DMS 273 (cell line): ENCODE data around the gene KRT85.
A peak's percentile ranks its signal among the peaks of the same experiment; 100 is the strongest.
"Not testable (repeated sequence)": the region's sequence is repeated elsewhere in the genome, so short reads cannot be mapped to it uniquely, and the experiment has no call there.

Experiments used
- DNase-seq: peaks from one replicate; lab custom pipeline; 2025; ENCODE audit not compliant: unreplicated experiment; lab: John Stamatoyannopoulos, UW

Gene KRT85

DNA sequence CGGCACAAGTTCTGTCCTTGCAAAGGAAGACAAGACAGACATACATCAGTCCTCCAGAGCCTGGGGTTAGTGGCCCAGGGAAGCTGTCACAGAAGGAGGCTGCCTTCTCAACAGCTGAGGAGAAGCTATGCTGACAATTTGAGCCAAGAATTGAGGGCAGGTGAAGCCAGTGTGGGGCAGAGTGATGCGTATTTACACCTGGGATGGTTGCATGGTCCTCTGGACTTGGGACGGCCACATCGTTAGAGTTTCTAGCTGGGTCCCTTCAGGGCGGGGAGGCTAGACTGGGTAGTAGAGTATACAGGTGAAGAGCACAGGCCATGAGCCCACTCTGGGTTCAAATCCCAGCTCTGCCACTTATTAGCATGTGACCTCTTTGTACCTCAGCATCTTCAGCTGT lies 16.5 kb downstream of the KRT85 start:
- DNase-seq = no peak

DNA sequence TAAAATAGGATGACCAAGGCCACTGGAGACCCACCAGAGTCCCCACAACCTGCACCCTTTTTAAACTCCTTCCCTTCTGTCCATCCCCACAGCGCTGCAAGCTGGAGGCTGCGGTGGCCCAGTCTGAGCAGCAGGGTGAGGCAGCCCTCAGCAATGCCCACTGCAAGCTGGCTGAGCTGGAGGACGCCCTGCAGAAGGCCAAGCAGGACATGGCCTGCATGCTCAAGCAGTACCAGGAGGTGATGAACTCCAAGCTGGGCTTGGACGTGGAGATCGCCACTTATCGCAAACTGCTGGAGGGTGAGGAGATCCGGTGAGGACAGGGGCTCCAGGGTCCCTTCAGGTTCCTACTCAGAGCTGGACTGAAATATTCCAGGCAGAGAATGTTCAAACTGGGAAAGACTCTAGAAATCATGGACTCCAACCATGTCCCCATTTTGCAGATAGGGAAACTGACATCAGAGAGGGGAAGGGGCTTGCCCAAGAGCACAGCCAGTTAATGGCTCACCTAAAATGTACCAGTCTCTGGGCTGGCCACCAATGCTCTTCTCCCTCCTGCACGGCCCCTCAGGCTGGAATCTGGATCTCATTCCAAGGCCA lies 17.2 kb downstream of the KRT85 start:
- no peak for DNase-seq

DNA sequence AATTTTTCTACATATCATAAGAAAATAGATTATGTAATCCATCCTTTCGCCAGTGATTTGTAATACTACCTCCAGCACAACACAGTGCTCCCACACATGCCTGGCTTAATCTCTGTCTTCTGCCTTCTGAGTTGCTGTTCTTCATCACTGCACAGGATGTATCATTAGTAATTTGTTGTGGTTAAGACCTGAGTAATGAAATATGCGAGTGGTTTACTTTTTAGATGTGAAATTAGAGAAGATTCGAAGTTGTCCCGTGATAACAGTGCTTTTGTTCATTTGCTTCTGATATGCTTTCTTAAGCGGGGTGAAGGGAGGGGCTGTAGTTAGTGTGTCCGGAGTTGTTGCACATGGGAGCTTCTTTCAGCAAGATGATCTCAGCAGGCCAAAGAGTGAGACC lies 18.1 kb downstream of the KRT85 start:
- no peak for DNase-seq

DNA sequence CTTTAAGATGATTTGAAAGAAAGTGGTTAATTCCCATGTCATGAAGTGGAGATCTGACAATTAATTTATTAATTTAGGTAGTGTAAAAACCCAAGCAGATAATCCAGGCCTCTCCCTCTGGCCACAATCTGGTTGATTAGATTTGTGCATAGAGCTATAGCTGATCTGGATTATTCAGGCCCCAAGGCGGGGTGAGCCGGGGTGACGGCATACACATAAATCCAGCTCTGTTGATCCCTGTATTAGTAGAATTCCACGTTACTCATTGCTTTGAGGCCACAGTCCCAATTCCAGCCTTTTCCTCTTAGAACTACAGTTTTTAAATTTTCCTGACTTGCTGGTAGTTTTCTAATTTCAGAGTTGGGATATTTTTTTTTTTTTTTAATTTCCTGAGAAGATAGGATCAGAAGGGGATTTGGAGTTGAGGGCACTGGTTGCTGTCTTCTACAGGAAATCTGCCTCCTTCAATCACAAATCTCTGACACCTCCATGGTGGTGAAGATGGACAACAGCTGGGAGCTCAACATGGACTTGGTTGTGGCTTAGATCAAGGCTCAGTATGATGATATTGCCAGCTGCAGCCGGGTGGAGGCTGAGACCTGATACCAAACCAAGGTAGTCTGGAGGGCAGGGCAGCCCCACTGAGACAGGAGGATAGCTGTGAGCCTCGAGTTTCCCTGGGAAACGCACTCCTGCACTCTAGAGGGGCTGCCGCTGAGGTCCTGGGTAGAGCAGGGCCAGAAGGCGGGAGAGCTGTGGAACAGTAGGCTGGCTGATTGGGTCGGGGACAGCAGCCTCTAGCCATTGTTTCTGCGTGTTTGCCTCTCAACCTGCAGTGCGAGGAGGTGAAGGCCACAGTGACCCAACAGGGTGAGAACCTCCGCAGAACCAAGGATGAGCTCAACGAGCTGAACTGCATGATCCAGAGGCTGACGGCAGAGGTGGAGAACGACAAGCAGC lies 19.4 kb downstream of the KRT85 start:
- no peak for DNase-seq

DNA sequence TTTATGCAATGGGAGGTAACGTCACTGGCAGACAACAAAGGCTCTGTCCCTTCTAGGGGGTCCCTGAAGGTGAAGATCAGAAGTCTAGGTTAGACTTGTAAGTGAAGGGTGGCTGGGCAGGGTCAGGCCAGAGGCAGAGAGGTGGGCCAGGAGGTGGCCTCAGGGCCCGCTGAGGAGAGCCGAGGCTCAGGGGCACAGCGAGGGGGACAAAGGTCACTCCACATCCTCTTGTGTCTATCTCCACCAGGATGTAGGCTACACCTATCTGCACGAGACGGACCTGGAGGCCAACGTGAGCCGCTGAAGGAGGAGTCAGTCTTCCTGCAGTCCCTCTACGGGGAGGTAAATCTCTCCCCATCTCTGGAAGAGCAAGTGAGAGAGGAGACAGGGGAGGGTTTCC lies 20.3 kb downstream of the KRT85 start:
- no peak for DNase-seq

DNA sequence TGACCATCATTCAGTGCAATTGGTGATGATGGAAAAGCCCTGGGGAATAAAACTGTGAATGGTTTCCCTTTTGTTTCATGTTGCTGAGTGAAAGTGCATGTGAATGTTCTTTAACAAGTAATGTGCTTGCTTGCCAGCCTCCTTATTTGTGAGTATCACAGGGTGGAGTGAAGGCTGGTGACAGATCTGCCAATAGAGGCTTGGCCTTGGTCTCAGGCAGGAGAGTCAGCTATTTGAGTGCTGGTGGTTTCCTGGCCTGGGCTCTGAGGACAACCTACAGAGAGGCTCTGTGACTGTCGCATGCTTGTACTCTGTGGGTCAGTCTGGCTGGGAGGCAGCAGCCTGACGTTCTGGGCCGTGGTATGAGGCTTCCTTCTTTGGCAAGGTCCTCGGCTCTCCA lies 20.7 kb downstream of the KRT85 start:
- DNase-seq = no peak

DNA sequence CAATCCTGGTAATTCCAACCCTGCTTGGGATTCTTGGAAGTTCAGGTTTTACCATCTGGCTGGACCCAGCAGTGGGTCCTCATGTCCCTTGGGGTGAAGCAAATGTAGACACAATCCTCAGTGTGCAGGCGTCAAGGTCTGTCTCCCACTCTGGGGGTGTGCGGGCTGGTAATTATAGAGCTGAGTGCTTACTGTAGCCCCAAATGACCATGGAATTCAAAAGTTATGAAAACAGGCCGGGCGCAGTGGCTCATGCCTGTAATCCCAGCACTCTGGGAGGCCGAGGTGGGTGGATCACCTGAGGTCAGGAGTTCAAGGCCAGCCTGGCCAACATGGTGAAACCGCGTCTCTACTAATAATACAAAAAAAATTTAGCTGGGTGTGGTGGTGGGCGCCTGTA lies 22.2 kb downstream of the KRT85 start:
- not testable (repeated sequence) for DNase-seq

DNA sequence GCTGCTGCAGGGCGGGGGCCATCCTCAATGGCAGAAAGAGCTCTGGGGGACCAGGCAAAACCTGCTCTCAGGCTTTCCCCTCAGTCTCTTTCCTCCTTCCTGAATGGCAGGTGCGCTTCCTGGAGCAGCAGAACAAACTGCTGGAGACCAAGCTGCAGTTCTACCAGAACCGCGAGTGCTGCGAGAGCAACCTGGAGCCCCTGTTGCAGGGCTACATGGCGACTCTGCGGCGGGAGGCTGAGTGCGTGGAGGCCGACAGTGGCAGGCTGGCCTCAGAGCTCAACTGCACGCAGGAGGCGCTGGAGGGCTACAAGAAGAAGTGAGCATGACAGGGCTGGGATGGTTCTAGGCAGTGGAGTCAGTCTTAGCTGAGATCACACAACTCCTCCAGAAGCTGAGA lies 23.2 kb downstream of the KRT85 start:
- no peak for DNase-seq

DNA sequence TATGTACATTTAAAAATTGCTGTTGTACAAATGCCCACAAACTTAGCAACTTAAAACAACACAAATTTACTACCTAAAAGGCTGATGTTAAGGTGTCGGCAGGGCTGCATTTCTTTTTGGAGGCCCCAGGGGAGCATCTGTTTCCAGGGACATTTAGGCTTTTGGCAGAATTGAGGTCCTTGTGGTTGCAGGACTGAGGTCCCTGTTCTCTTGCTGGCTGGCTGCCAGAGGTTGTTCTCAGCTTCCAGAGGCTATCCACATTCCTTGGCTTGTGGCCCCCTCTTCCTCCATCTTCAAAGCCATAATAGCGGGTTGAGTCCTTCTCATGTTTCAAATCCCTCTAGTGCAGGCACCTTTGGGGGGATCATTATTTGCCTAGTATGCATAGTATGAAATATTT lies 23.7 kb downstream of the KRT85 start:
- no peak for DNase-seq

DNA sequence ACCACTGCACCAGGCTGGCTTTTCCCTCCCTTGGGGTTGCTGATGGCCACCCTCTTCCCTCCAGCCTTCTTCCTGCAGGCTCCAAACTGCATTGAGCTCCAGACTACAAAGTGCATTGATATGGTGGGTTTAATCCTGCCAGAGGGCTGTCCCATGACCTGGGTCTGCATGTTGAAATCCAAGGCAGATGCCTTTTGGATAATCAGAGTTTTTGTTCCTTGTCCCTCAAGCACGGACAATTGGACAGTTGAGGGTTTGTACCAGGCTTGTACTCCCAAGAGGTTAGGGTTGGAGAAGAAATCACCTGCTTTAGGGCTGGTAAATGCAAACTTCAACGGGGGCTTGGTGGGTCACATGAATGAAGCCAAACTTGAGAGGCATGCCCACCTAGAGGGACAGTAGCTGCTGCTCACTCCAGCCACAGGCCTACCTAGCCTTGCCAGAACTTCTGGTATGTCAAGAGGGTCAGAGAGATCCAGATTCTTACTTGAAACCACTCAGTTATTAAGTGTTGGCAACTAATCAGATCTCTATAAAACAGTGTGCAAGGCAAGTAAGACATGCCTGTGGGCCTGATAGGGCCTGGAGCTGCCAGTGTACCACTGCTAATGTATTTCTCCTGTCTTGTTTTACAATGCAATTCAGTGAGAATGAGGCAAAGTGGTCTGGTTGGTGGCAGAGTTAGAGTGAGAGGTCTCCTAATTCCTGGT lies 24.3 kb downstream of the KRT85 start:
- no peak for DNase-seq

DNA sequence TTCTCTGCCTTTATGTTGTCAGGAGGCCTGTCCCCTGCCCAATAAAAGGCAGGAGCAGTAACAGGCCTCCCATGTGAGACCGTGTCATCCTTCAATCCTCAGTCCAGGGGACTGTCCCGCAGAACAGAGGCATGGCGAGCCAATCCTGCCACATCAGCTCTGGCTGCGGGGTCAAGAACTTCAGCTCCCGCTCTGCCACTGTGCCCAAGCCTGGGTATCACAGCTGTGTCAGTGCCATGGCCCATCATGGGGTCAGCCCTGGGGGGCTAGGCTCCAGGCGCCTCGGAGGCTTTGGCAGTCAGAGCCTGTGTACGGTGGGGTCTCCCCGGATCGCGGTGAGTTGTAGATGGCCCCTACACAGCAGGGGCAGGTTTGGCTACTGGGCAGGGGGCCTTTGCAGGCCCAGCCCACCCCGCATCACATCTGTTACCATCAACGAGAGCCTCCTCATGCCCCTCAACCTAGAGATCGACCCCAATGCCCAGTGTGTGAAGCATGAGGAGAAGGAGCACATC lies 26.2 kb downstream of the KRT85 start:
- DNase-seq = no peak

DNA sequence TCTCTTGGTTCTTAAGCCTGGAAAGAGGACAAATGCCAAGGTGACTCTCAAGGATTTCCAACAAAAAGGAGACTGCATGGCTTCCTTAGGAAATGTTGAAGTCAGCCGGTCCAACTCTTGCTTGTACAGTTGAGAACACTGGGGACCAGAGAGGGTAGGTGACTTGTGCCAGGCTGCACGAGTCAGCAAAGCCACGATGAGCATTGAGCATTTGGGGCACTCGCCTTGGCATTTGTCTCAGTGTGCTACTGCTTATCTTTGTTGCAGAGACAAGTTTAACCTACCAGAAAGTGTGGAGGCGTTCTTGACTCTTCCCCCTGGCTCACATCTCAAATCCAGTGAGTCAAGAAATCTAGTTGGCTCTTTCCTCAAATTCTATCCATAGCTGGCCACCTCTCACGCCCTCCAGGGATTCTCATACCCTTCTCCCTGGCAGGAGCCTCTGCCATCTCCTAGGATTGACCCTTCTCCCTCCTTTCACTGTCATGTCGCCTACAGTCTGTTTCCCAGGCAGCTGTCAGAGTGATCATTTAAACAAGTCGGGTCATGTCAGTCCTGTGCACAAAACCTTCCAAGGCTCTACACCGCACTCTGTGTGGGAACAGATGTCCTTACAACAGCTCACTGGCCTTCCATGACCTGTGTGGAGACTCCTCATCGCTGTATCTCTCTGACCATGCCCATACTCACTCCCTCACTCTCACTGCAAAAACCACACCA lies 28.9 kb downstream of the KRT85 start:
- DNase-seq = peak; percentile 73

DNA sequence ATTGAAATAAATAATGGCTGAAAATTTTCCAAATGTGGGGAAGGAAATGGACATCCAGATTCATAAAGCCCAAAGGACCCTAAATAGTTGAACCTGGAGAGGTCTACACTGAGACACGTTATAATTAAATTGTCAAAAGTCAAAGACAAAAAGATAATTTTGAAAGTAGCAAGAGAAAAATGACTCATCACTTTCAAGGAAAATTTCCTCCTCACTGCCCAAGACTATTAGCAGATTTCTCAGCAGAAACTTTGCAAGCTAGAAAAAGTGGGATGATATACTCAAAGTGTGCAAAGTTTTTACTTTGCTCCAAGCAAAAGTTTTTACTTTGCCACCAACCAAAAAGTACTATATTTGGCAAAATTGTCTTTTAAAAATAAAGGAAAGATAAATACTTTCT lies 30.2 kb downstream of the KRT85 start:
- DNase-seq = no peak

DNA sequence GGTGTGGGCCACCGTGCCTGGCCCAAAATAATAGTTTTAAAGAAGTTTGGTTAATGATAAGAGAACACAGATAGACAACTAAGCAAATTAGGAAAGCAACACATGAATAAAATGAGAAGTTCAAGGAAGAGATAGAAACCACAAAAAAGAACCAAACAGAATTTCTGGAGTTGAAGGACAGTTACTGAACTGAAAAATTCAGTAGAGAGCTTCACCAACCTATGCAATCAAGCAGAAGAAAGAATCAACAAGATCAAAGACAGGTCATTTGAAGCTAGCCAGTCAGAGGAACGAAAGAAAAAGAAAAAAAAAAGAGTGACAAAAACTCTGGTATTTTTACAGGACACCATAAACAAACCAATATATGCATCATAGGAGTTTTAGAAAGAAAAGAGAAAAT lies 30.6 kb downstream of the KRT85 start:
- DNase-seq = no peak

DNA sequence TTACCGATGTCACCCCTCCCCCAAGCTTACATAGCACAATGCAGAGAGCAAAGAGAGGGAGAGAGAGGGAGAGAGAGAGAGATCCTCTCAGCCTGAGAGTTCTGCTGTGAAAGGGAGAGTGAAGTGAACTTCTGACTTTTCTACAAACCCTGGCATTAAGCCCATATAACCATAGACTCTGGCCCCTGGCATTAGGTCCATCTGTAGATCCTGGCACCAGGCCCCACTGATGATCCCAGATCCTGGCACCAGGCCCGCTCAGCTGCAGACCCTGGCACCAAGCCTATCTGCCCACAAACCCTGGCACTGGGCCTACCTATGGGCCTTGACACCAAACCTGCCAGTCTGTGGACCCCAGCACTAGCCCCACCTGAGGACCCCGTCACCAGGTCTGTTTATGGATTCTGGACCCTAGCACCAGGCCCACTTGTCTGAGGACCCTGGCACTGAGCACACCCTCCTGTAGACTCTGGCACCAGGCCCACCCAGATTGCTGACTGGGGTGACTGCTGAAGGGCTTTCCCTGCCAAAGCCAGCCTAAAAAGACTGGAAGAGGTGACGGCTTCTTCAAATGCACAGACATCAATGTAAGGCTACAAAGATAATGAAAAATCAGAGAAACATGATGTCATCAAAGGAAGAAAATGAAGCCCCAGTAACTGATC lies 31.6 kb downstream of the KRT85 start:
- peak; percentile 93 for DNase-seq

DNA sequence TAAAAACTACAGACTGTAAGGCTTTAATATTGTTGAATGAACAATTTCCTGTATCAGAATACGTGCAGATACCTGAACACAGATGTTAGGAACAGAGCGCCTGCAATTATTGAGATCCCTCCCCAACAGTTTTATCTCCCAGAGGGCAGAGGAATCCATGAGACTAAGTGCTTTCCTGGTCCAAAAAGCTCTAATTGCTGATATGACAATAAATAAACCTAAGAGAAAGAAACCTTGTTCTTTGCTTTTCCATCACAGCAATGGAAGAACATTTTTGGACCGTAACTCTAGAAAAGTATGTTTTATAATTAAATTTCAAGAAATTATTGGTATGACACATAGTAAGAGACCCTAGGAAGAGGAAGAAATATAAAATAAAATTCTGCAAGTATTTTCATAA lies 33.1 kb downstream of the KRT85 start:
- no peak for DNase-seq

DNA sequence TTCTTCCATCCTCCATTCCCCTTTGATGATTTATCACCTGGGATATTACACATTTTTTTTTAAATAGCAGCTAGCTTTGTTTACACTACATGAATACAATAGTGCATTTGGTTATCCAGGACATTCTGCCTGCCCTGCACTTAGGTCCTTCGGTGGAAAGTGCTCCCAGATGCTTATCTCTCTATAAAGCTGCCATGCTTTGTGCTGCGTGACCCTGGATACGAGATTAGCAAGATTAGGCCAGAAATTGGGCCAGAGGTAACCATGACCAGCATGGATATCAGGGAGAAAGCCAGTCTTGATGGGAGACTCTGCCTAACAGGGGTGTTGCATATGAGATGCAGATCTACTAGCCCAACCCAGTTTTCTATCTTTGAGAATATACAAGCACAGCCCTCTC lies 34.0 kb downstream of the KRT85 start:
- DNase-seq = no peak

DNA sequence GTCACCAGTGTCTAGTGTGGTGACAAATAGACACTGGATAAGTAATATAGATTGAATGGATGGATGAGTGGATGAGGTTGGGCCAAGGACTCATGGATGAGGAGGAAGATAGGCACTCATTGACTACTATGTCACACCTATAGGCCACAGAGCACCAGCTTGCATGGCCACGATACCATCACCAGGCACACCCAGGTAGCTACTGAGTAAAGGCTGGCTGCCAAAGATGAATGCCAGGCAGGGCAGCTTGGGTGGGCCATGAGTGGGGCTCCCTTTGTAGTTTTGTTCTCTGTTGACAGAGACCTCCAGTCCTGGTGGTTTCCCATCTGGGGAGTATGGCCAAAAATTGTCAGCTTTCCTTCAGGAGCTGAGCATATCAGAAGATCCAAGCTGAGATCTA lies 34.9 kb downstream of the KRT85 start:
- DNase-seq = no peak

DNA sequence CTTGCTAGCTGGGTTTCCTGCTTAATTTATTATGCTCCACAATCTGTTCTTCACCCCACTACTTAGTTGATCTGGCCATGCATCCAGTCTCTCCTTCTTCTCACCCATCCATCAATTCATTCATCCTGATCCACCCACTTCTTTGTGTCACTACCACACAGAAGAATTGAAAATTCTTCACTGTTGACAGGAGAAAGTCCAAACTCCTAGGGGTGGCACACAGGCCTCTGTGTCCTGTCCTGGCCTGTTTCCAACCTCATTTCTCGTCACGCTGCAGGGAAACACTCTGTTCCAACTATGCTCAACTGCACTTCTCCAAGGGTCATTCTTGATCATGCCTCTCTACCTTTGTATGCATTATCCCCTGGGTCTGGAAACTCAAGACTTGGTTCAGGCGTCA lies 35.4 kb downstream of the KRT85 start:
- DNase-seq = no peak

DNA sequence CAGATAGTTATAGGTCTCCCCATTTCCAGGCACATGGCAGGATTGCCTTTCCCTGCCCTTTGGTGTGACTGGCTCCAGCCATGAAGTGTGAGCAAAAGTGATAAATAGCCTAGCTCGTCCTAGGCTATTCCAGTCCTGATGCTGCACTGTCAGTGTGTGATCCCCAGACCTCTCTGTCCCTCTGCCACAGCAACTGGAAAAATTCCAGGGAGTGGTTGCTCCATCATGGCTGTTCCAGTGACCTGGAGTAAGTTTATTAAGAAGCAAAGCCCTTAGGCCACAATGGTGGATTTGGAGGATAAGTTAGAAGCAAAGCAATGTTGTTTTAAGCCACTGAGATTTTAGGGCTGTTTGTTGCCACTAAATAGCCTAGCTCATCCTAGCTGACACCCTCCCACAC lies 36.2 kb downstream of the KRT85 start:
- no peak for DNase-seq
